GM12891 (cell line): ENCODE measurements around the gene DMD.

ENCODE experiments used
- POLR2A ChIP-seq: IDR thresholded peaks from 2 replicates; pipeline ENCODE4 v1.6.1; 2011; ENCODE audit warnings: low read depth, low read length, control low read depth
- POLR2AphosphoS5 ChIP-seq: IDR thresholded peaks from 2 replicates; pipeline ENCODE4 v1.6.1; 2011; ENCODE audit warnings: low read depth, low read length, control low read depth
- POU2F2 ChIP-seq: IDR thresholded peaks from 2 replicates; pipeline ENCODE4 v1.6.1; 2011; ENCODE audit warnings: low read depth, mild to moderate bottlenecking, control low read depth, low read length, moderate library complexity
- TAF1 ChIP-seq: IDR thresholded peaks from 2 replicates; pipeline ENCODE4 v1.6.1; 2011; ENCODE audit warnings: low read depth, low read length, control low read depth

- TF ChIP-seq POLR2A = no peak
- TF ChIP-seq POLR2AphosphoS5 = no peak
- TF ChIP-seq TAF1 = no peak
- TF ChIP-seq POU2F2 = no peak
Observed at GRCh38 chrX:31297881-31298280, 1913.5 kb downstream of the DMD start.
